ENCODE measurements around the gene JTB. TPM values are rescaled to one million over a fixed set of nuclear protein-coding genes. Genes with fewer than 3 reads are reported as not detected.

The JTB gene
- 180 and 184 TPM in 2 replicates for total RNA-seq

DNA sequence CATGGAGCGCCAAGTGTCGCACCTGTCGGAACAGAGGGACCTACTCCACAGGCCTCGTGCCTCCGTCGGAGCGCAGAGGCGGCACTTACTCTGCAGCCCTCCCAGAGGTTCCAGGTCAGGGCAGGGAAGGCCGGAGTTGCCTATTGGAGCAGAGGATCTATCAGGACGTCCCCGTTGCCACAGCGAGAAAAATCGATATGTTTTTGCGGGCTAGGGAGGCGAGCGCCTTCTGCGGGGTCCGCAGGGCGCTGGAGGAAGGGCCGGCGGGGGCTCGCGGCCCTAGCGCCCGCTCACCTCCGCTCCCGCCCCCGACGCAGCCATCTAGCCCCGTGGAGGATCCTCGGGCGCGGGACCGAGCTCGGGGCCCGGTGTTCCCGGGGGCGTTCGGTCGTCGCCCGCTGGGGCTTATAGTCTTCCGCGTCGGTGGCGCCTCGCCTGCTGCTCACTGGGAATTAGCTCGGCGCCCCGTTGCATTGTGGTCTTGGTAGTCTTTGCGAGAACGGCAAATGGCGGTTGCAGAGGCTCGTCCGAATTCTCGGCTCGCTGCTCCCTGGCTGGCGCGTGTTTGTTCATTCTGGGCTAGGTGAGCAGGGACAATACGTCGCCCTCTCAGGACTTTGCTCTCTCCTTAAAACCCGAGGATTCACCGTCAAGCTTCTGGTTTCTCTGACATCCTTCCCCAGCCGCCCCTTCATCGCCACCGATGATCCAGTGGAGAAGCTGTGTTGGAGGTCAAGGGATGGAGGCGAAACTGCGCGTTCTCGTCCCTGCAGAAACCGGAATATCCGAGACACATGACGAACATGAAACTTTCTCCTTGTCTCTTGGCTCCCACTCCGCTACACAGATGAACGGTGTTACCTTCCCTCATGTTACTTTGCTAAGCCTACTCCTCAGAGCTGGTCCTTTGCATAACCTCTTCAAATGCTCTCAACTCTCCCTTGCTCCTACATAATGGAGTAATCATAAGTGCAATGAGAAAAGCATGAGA lies at the start of gene JTB:
Gene JTB (minus strand): TSS at position 425 of the 991 bp plus-strand sequence. CDS start 422 bp downstream, at position 3.

DNA sequence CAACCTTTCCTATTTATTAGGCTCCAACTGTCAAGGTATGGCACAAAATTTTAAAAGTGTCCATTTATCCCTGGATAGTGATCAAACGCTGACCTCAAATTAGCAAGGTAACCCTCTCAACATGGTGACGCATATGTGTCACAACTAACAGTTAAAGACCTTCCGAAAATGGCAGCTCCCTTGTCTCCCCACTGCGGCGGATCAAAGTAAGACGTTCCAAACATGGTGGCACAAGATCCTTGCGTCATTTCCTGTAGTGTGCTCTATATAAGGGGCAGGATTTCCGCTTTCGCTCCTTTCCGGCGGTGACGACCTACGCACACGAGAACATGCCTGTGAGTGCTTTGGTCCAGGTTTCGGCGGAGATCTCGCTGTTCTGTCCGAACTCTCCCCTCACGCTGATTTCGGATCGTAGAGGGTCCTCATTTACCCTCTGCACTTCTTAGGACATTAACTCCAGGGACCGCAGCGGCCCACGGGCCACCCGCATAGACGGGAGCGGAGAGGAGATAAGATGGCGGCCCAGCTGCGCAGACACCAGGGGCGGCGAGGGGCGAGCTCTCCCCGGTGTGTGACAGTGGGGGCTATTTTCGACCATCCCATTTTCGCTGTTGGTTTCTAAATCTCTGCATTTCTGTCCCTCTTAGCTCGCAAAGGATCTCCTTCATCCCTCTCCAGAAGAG lies 13.1 kb upstream of the JTB start, which contains the start of gene RPS27:
Gene RPS27 (plus strand): TSS at position 295 of the 683 bp plus-strand sequence. CDS start 35 bp downstream, at position 330.

DNA sequence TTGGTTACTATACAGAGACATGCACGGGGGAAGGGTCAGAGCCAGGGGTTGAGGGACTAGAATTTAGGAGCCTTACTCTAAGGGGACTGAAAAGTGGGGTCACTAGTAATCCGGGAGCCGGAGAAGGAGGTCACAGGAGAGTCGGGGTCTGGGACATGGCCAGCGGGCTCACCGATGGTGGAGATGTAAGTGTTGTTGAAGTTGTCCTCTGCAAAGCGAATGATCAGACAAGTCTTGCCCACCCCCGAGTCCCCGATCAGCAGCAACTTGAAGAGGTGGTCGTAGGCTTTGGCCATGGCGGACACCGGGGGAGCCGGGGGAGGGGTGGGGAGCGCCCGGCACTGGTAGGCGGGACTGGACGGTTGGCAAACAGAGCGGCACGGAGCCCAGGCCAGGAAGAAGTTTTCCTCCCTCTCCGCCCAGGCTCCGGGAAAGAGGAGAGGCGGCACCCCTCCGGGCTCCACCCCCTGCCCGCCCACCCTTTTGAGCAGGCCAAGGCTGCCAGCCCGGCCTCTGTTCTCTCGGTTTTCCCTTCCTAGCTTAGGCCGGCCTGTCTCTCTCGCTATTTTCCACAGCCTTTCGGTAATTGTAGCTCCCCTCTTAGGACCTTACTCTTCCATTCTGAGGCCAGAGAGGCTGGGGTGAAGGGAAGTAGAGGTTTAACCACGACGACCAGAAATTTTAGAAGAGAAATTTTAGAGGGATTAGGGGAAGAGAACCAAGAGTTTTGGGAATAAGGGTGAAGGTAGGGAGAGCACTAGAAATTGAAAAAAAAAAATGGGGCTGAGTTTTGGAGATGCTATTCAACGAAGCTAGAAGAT lies 8.7 kb upstream of the JTB start, which contains the start of gene RAB13:
Gene RAB13 (minus strand): TSS at position 399 of the 821 bp plus-strand sequence. CDS start 103 bp downstream, at position 296.

DNA sequence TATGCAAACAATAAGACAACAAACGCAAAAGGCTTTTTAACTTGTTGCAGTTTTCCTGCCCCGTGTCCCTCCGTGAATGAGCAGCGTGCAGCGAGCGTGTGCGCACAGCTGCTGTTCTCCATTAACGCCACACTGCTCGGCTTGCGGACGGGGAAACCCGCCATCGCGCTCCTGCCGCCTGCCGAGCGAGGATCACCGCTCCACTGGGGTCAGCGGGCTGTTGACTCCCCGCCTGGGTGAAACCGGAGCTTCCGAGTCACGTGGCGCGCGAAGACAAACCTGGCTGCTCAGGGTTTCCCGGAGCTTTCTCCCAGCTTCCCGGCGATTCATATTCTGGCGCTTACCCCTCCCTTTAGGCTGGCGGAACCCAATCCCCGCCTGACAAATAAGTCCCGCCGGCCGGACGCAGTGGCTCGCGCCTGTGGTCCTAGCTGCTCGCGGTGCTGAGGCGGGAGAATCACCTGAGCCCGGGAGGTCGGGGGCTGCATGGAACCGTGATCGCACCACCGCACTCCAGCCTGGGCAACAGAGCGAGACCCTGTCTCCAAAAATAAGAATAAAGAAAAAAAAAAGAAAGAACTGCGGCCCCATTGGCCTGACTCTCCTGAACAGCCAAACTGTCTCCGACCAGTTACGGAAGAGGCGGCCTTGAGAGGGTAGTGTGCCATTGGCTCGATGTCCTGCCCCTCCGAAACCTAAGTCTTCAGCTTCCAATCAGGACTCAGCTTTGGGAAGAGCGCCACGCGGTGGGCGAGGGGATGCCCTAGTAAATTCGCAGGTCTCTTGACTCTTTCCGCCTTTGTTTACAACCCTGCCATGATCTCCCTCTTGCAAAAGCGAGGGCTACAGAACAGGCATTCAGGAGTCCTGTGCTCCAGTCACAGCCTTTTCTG lies 10.1 kb downstream of the JTB start, which contains the start of gene CREB3L4:
Gene CREB3L4 (plus strand): TSS at position 796 of the 893 bp plus-strand sequence. CDS start 624 bp downstream, outside the sequence.

DNA sequence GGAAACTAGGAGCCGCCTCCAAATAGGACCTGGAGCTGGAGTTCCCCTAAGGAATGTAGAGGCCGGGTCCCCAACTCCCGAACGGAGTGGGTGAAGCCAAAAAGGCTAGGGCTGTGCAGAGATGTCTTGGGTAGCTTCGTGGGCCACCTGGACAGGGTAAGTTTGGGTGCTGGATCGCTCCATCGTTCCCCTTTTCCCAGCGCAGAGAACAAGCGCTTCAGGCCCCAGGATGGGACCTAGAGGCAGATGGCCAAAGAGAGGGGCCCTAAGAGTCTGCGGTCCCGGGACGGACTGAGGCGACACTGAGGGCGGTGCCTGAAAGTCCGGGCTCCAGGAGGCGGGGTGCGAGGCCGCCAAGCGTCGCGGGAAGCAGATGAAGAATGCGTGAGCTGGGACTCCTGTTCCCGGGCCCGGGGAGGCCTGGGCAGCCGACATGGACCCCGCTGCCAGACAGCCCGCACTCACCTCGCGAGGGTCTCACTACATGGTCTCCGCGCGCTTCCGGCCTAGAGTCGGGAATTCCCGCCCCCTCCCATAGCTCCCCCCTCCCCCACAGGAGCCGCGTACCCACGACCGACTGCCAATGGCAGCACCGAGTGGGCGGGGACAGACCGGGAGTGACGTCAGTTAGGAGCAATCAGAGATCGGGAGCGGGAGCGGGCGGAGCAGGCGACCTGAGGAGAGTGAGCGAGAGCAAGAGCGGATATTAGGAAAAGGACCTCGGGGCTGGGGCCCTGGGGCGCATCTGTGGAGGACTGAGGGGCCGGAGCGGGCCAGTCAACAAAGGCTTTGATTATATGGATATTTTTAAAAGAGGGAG lies 14.2 kb downstream of the JTB start, which contains the start of gene SLC39A1:
Gene SLC39A1 (minus strand): TSS at position 508 of the 820 bp plus-strand sequence. CDS start 822 bp downstream, outside the sequence.

DNA sequence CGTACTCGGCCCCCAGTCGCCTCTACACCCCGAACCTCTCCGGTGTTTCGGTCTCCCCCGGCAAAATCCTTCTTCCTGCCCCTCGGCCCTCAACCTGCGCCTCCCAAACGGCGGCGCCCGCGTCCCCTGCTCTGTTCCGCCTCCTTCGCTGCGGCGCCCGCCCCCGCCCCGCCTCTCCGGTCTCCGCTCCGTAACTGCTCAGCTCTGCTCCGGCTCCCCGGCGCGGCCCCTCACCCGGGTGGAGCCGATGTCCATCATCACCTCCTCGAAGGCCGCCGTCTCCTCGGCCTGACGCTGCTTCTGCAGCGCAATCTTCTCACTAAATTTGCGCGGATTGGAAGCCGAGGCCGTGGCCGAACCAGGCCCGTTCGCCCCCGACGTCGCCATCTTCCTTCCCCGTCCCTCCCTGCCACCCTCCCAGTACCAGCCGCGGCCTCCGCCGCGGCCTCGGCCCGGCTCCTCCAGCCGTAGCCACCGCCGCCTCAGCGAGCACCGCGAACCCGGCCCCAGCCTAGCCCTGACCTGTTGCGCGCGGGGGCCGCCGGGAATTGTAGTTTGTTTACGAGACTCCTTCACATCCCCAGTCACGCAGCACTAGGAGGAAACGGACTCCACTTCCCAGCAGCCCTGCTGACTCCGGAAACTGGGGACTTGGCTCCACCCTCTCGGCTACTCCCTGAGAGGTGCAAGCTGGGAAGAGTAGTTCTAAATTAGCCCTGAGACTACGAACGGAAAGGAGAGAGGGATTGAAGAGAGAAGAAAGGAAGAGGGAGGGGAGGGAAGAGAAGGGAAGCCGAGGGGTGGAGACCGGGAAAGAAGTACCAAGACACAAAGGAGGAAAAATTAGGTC lies 19.1 kb downstream of the JTB start, which contains the start of gene CRTC2:
Gene CRTC2 (minus strand): TSS at position 502 of the 850 bp plus-strand sequence. CDS start 115 bp downstream, at position 387.

DNA sequence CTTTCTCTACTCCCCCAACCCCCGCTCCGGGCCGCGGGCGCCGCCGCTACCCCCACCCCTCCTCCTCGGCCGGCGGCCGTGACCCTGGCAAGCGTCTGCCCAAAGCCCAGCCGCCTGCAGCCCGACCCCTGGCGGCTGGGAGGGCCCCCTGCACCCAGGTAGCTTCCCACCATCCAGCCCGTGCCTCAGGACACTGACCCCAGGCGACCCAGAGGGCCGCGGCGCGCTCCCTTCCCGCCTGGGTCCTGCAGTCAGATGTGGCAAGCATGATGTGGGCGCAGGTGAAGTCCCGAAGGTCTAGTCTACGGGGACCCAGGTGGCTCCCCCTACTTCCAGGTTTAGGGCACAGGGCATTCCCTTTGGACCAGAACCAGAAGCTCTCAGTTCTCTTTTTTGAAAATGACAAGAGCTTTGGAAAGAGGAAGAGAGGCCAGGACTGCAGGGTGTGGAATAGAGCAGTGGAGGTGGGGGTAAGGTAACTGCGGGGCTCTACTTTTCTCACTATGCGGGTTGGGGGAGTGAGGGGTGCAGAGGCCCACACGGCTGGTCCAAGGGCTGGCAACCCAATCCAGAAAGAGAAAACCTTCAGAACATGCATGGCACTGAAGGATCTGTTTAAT lies 30.7 kb downstream of the JTB start, which contains the start of gene DENND4B:
Gene DENND4B (minus strand): TSS at position 97 of the 620 bp plus-strand sequence. CDS start 2,344 bp downstream, outside the sequence.

Other genes with a start within 250 kb of the JTB start
- gene INTS3, start 249.6 kb downstream of the JTB start, total RNA-seq = 28.0 and 28.3 TPM in 2 replicates
- gene SLC27A3, start 202.3 kb downstream of the JTB start, total RNA-seq = 46.1 and 48.2 TPM in 2 replicates
- gene GATAD2B, start 54.7 kb downstream of the JTB start, total RNA-seq = 19.0 and 20.6 TPM in 2 replicates
- gene DENND4B, start 31.0 kb downstream of the JTB start, total RNA-seq = 8.5 and 15.3 TPM in 2 replicates
- 6.4 and 7.4 TPM in 2 replicates for gene CRTC2, start 19.1 kb downstream of the JTB start, total RNA-seq
- gene SLC39A1, start 14.1 kb downstream of the JTB start, total RNA-seq = 82.4 and 94.3 TPM in 2 replicates
- 5.9 and 11.5 TPM in 2 replicates for gene CREB3L4, start 9.8 kb downstream of the JTB start, total RNA-seq
- gene RAB13, start 8.7 kb upstream of the JTB start, total RNA-seq = 97.1 and 105 TPM in 2 replicates
- gene RPS27, start 13.1 kb upstream of the JTB start, total RNA-seq = 1,536 and 1,696 TPM in 2 replicates
- not detected in 2 replicates for gene NUP210L, start 177.4 kb upstream of the JTB start, total RNA-seq
- 222 and 313 TPM in 2 replicates for gene TPM3, start 214.4 kb upstream of the JTB start, total RNA-seq
- gene CFAP141, start 228.7 kb upstream of the JTB start, total RNA-seq = not detected in 2 replicates
- 57.3 and 76.2 TPM in 2 replicates for gene UBAP2L, start 243.3 kb upstream of the JTB start, total RNA-seq

Data from cardiac ventricle fibroblast (primary cell).